TTC549 (cell line): ENCODE measurements around the gene ZNF749.

Source experiments
- FAIRE-seq: peaks from 2 replicates; lab custom pipeline; 2012; peaks lifted over from hg19 to GRCh38; lab: Jason Lieb, UNC

The ZNF749 gene

DNA sequence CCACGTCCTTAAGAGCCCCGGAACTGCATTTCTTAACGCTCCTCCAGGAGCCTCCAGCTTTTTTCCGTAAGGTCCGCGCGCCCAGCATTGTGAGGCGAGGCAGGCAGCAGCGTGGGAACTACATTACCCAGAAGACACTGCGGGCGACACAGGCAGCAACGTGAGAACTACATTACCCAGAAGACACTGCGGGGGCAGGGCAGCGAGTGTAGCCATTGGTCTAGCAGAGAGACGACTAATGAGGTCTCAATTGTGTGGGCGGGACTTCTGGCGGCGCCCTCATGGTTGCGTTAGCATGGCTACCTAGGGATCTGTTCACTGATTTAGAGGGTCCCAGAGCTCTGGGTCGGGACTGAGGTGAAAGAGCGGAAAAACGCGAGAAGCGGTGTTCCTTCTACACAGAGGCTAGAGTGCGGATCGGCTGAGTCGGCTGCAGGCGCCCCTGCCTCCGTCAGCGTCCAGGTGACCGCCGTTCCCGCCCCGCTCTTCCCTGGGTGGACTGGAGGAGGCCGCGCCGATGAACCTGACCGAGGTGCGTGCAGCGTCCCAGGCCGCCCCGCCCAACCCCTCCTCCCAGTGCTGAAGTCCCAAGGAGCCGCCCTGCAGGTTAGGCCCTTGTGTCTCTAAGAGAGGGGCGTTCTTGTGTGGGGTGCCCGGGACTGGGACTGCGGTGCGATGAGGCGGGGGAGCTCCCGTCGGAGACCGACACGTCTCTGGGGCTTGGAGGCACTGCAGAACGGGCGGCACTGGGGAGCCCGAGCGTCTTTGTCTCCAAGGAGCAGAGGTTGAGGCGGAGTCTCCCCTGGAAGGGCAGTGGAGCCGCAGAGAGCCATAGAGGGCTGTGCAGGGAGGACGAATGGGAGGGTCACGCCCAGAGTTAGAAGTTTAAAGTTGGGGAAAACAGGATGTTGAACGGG lies at the start of gene ZNF749:
Gene ZNF749 (plus strand): TSS at position 264 of the 917 bp plus-strand sequence. CDS start 254 bp downstream, at position 518.
- peak; percentile 96 for FAIRE-seq

DNA sequence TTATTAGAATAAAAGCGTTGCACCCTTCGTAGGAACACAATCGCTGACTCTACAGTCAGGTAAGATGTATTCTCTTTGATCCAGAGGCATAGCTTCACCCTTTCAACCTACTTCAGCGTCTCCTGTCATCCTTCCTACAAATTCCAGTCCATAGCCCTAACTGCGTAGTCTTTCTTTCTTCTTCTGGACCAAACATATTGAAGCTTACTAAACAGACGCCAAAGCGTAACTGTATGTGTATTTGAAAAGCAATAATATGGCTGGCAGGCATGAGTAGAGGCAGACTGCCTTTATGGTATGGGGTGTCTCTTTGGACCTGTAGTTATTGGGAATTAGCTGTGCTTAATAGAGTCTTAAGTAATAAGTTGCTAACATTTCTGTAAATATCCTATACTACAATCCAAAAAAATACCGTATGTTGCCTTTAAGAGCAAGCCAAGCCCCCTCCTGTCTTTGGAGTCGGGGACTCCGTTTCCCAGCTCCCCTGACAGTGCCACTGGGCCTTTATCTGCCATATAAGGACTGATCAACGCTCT lies 45.9 kb upstream of the ZNF749 start:
- FAIRE-seq, result no peak

DNA sequence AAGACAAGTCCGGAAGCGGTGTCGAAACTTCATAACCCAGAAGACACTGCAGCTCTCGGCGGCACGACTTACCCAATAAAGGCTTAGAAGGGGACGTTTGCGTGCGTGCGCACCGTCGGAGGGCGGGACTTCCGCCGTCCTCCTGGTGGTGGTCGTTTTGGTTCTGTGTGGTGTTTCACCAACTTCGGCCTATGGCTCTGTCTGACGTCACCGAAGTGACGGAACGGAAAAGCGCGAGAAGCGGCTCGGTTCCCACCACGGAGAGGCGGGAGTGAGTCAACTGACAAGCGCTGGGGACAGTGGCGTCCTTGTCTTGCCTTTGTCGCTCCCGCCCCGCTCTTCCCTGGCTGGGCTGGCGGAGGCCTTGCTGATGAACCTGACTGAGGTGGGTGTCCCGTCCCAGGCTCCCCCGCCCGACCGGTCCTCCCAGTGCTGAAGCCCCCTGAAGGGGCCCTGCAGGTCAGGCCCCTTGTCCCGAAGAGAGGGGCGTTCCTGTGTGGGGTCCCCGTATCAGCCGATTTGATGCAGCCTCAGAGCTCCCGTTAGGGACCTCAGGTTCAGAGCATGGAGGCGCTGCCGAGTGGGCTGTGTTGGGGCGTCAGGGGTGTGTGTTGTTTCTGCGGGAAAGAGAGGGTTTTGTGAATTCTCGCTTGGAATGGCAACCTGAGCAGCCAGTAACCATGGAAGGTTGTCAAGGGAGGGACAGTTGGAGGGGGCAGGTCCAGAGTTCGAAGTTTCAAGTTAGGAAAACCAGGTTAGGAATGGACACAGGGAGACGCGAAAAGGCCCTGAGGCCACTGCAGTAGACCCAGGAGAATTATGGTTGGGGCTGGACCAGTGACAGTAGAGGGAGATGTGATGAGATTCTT lies 45.2 kb upstream of the ZNF749 start, which contains the start of gene ZNF548:
Gene ZNF548 (plus strand): TSS at position 125 of the 869 bp plus-strand sequence. CDS start 246 bp downstream, at position 371.
- peak; percentile 95 for FAIRE-seq

DNA sequence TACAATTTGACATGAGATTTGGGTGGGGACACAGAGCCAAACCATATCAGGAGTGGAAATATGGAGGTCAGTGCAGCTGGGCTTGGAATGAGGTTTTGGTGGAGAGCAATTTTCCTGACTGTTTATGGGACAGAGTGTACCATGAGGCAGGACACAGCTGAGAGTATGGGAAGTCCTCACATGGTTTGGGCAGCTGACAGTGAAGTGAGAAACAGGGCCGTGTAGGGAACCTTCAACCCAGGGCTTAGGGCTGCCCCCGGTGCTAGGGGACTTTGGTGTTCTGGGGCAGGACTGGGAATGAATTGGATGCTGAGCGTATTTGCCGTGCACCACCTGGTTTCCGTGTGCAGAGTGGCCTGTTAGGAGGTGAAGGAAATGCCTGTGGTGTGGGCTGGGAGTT lies 39.4 kb upstream of the ZNF749 start:
- no peak for FAIRE-seq

DNA sequence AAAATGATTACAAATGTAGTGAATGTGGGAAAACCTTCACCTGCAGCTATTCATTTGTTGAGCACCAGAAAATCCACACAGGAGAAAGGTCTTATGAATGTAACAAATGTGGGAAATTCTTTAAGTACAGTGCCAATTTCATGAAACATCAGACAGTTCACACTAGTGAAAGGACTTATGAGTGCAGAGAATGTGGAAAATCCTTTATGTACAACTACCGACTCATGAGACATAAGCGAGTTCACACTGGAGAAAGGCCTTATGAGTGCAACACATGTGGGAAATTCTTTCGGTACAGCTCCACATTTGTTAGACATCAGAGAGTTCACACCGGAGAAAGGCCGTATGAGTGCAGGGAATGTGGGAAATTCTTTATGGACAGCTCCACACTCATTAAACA lies 36.3 kb upstream of the ZNF749 start:
- FAIRE-seq, result no peak

DNA sequence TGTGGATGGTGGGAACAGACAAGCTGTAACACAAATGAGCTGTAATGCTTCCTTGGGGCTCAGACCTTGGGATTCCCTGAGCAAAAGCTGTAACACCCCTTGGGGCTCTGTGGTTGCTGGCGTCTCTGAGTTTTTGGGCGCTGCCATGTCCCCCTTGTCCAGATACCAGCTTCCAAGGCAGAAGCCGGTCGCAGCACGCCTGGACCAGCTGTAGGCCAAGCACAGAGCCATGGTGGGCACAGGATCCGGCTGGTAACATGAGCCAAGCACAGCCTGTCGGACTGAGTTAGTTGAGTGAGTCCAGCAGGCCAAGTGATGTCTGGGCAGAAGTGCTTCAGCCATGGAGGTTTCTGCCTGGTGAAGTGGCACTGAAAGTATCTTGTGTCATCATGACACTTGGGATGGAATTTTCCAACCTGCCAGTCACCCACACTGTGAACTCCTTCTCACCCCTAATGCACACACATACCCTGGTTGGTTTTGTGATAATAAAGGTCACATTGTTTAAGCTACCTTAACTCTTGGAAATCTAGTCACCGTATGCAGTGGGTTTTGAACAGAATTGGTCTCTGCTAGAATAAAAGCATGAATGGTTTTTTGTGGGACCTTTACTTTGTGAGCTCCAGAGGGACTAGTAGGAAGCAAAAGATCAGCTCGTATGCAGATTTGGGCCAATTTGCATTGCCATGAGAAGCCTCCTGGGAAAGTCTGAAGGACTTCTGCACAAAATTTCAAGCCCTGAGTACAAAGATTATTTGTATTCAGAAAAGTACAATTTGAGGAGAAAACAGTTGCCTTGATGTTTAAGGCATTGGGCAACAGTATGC lies 31.2 kb upstream of the ZNF749 start:
- no peak for FAIRE-seq

DNA sequence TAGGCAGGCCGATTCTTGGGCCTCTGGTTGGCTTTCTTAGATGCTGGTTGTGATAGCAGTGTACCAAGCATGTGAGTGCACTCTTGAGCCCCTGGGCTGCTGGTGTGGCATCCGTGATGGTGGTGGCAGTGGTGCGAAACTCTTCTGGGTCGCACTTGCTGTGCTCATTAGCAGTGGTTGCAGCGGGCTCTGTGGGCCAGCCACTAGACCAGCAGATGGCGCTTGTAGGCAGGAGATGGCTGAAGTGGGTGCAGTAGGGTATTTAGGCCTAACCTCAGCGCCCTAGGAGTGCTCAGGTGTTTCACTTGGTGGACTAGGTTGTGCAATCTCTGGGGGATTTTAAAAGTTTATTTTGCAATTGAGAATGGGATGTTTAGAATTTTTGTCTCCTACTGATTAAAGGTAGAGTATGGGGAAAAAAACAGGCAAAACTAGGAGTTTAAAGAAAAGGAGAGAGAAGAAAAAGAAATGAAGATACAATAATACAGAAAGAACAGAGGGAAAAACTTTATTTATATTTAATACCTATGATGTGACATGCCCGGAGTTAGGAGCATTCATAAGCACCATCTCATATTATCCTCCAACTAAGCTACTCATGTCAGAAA lies 28.5 kb upstream of the ZNF749 start:
- FAIRE-seq, result no peak

DNA sequence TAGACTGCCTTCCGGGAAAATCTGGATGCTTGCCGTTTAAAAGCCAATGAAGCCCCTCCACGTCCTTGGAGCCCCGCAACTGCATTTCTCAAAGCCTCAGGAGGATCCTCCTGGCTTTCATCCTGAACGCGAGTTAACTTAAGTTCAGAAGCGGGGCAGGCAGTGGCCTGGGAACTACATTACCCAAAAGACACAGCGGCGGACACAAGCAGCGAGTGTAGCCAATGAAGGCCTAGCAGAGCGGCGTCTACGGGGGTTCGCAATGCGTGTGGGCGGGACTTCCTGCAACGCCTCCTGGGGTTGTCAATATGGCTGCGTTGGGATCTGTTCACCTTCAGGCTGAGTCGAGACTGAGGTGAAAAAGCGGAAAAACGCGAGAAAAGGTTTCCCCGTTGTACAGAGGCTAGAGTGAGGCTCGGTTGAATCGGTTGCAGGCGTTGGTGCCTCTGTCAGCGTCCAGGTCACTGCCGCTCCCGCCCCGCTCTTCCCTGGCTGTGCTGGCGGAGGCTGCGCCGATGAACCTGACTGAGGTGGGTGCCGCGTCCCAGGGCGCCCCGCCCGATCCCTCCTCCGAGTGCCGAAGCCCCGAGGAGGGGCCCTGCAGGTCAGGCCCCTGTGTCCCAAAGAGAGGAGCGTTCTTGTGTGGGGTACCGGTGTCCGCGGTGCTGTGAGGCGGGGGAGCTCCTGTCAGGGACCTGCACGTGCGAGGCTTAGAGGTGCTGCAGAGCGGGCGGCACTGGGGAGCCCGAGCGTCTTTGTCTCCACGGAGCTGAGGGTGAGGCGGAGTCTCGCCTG lies 24.1 kb upstream of the ZNF749 start, which contains the start of gene ZNF17:
Gene ZNF17 (plus strand): TSS at position 285 of the 795 bp plus-strand sequence. CDS start 2,455 bp downstream, outside the sequence.
- peak; percentile 84 for FAIRE-seq

DNA sequence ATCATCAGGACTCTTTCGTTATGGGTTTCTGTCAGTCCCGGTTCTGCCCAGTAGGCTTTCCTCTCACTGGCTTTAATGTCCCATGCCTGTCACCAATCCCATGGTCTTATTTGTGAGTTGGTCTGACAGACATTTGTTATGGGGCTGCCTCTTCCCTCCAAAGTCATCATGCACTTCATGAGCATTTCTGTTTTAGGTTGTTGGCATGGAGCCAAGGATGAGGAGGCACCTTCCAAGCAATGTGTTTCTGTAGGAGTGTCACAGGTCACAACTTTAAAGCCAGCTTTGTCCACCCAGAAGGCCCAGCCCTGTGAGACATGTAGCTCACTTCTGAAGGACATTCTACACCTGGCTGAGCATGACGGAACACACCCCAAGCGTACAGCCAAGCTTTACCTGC lies 15.7 kb upstream of the ZNF749 start:
- no peak for FAIRE-seq

DNA sequence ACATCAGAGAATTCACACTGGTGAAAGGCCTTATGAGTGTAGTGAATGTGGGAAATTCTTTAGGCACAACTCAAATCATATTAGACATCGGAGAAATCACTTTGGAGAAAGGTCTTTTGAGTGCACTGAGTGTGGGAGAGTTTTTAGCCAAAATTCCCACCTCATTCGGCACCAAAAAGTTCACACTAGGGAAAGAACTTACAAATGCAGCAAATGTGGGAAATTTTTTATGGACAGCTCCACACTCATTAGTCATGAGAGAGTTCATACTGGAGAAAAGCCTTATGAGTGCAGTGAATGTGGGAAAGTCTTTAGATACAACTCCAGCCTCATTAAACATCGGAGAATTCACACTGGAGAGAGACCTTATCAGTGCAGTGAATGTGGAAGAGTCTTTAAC lies 14.1 kb upstream of the ZNF749 start:
- FAIRE-seq, result no peak

DNA sequence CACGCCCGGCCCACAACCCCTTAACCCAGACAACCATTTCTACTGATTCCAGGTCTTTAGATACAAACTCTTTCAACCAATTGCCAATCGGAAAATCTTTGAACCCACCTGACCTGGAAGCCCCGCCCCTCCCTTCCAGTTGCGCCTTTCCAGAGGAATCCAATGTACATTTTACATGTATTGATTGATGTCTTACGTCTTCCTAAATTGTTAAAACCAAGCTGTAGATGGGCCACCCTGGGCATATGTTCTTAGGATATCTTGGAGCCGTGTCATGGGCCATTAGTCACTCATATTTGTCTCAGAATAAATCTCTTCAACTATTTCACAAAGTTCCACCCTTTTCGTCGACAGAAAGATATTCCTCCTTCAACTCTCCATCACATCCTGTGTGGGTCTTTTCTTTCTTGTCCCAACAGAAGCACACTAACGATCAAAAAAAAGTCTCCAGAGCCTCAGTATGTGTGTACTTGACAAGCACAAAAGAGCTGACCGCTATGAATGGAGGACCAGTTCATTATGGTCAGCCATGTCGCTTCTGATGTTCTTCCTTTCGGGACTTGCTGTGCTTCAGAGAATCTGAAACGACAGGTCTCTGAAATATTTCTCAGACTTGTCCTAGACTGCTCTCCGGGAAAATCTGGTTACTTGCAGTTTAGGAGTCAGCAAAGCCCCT lies 601 bp upstream of the ZNF749 start:
- FAIRE-seq, result no peak

DNA sequence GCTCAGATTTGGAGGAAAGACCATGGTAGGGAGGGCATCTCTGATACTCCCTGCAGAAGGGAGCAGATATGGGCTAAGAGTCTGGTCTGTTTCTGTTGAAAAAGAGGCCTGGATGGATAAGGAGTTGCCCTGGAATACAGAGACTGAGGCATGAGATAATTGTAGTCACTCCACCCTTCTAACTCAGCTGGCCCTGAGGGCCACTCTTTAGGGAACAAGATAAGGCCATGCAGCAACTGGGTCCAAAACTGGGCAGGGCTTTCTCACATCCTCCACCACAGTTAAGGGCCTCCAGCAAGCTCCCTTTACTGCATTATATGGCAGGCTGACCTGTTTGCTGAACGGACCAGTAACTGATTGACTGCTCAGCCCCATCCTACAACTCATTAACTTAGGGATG lies 1.3 kb downstream of the ZNF749 start:
- no peak for FAIRE-seq

DNA sequence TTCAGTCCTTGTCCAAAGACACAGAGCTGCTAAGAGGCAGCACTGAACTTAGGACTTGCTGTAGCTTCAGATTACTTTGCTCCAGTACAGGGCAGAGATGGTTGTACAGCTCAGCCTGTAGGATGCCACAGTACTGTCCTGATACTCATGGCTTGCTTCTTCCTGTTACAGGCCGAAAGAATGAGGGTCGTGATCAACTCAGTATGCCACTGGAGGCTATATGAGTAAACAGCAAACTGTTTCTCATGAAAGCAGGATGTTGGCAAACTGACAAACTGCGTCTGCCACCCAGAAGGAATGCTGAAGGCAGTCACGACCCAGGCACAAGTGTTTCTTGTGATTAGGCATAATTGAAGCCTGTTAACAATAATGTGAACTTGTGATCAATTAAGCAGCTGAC lies 2.8 kb downstream of the ZNF749 start:
- FAIRE-seq, result no peak

DNA sequence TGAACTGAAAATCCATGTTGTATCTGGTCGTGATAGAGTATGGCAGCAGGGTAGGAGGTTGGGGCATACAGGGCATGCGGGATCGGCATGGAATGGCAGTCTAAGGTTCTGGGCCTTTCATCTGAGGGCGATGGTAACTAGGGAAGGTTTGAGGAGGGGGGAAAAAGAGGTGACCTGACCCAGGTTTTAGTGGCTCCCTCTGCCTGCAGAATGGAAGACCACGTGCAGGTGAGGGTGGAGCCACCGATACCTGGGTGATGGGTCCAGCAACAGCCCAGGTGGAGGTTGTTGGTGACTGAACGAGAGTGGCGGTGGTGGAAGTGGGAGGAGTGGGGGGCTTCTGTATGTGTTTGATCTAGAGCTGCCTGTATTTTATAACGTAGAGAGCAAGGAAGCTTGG lies 3.8 kb downstream of the ZNF749 start:
- FAIRE-seq, result no peak

DNA sequence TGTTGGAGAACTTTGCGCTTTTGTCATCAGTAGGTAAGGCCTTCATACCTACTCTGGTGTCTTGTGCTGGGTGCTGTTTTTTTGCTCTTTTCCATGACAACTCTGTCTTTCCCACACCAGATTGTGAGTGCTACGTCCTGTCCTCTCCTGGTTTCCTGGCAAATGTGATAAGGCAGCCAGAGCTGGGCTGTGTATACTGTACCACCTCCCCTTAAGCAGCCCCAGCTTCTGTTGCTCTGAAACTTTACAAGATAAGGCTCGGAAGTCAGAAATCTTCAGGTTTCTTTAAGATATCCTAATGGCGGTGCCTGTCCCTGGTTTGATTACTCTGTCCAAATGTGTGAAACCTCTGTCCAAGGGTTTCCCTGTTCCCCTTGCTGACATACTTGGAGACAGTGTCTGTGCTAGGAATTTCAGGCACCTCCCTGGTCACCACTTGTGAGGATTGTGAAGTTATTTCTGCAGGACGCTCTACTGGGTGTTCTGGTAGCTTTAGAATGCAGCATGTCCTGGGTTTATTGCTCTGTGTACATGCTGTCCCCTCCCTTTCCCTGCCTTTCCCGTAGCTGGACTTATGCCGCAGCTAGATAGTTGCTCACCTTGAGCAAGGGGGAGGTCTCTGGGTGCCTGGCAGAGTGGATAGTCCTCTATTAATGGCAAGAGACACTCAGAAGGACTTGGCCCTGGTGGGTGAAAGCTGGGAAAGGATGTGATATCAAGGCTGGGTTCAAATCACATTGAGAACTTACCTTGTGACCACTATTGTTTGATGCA lies 7.0 kb downstream of the ZNF749 start:
- FAIRE-seq, result no peak

DNA sequence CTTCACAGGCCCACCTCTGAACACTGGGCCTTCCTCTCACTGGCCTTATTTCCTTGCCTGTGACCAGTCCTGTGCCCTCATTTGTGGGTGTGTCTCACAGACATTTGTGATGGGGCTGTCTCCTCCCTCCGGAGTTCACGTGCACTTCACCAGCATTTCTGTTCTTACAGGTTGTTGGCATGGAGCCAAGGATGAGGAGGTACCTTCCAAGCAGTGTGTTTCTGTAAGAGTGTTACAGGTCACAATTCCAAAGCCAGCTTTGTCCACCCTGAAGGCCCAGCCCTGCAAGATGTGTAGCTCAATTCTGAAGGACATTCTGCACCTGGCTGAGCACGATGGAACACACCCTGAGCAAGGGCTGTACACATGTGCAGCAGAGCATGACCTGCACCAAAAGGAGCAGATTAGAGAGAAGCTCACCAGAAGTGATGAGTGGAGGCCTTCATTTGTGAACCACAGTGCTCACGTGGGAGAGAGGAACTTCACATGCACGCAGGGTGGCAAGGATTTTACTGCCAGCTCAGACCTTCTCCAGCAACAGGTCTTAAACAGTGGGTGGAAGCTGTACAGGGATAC lies 8.1 kb downstream of the ZNF749 start:
- FAIRE-seq, result no peak

DNA sequence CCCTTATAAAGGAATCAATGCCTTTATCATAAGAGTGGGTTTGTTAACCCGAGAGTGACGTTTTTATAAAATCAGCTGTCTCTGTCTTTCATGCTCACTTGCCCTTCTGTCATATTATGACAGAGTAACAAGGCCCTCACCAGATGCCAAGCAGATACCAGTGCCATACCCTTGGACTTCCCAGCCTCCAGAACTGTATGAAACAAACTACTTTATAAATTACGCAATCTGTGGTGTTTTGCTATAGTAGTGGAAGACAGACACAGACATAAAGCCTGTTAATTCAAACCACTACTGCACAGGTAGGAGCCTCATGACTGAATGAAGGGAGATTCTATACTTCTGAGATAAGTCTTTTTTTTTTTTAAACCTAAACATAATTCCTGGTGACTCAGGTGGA lies 17.2 kb downstream of the ZNF749 start:
- FAIRE-seq, result no peak

DNA sequence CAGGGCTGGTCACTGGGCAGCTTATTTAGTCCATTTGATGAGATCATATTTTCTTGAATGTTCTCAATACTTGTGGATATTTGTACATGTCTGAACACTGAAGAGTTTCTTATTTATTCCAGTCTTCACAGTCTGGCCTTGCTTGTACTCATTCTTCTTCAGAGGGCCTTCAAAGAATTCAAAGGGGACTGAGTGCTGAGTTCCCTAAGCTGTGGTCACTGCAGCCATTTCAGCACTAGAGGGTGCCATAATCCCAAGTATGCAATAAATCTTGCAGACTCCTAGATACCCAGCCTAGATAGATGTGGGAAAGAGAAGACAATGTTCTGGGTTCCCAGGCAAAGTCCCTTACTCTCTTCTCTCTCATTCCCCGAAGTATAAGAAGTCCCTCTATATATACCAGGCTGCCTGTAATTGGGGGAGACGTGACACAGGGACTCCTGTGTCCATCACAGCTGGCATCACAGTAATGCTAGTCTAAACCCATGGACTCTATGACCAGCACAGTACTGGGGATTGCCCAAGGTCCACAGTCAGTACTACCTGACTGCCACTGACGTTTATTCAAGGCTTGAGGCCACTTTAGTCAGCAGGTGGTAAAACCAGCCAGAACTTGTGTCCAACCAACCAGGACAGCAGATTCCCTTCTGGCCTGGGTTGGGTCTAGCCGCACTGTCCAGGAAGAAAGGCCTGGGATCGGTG lies 30.7 kb downstream of the ZNF749 start:
- FAIRE-seq, result no peak
